Hepatocyte (in vitro differentiated cells): ENCODE results near the gene ING1.
"Not testable (repeated sequence)": the region's sequence is repeated elsewhere in the genome, so short reads cannot be mapped to it uniquely, and the experiment has no call there.

ENCODE experiments used
- EZH2 ChIP-seq: fragments of 200-600 bp; sonication (generic); IDR thresholded peaks from 2 replicates; pipeline ENCODE4 v1.6.1; 2016; ENCODE audit warnings: antibody characterized with exemption, mild to moderate bottlenecking, borderline replicate concordance
- EZH2phosphoT487 ChIP-seq: fragments of 200-600 bp; sonication (generic); IDR thresholded peaks from one replicate; pipeline ENCODE4 v1.6.1; 2018; ENCODE audit warnings: antibody characterized with exemption, mild to moderate bottlenecking, low read depth, moderate library complexity; ENCODE audit not compliant: unreplicated experiment, severe bottlenecking
- TF ChIP-seq, protein P1 (sequence below): fragments of 200-600 bp; sonication (generic); IDR thresholded peaks from 2 replicates; pipeline ENCODE4 v1.5.1; 2016; ENCODE audit warnings: antibody characterized with exemption, mild to moderate bottlenecking; ENCODE audit not compliant: poor library complexity

GRCh38 chr13:110695774-110696173 lies 17.7 kb upstream of the ING1 start:
- TF ChIP-seq, protein P1, sequence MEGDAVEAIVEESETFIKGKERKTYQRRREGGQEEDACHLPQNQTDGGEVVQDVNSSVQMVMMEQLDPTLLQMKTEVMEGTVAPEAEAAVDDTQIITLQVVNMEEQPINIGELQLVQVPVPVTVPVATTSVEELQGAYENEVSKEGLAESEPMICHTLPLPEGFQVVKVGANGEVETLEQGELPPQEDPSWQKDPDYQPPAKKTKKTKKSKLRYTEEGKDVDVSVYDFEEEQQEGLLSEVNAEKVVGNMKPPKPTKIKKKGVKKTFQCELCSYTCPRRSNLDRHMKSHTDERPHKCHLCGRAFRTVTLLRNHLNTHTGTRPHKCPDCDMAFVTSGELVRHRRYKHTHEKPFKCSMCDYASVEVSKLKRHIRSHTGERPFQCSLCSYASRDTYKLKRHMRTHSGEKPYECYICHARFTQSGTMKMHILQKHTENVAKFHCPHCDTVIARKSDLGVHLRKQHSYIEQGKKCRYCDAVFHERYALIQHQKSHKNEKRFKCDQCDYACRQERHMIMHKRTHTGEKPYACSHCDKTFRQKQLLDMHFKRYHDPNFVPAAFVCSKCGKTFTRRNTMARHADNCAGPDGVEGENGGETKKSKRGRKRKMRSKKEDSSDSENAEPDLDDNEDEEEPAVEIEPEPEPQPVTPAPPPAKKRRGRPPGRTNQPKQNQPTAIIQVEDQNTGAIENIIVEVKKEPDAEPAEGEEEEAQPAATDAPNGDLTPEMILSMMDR: not testable (repeated sequence)
- not testable (repeated sequence) for TF ChIP-seq EZH2phosphoT487, EZH2
